ENCODE results near the gene CDK6. TPM values are rescaled to one million over a fixed set of nuclear protein-coding genes. Genes with fewer than 3 reads are reported as not detected.

Gene CDK6
- polyA plus RNA-seq, 1 experiment, result 29.2 TPM

GRCh38 chr7:92835851-92836488 lies 403 bp downstream of the CDK6 start:
- Histone ChIP-seq H3K4me3 (ENCODE audit: low read depth, low read length) (peak overlapping the region; percentile 84), H3K36me3 (ENCODE audit: control insufficient read depth, insufficient read depth, low read length) (no peaks in the 10 kb centered on the region; the same call in 1 of the 2 replicates), H3K27me3 (ENCODE audit: control insufficient read depth, insufficient read depth, low read length) (no peaks in the 10 kb centered on the region)
- TF ChIP-seq CTCF (IDR thresholded peaks at IDR 0.05; ENCODE audit: insufficient read depth, low read depth, low read length), result no peak
- no peak for DNase-seq (ENCODE audit: low read depth)
- CTCF ChIA-PET, result interaction anchor here (0.9 kb wide), 1 partner anchor 210 kb away, joined by 3 read pairs; no protein-coding TSS in a partner anchor
- POLR2A ChIA-PET, result interaction anchor here (0.5 kb wide), 1 partner anchor 203 kb away, joined by 4 read pairs; no protein-coding TSS in a partner anchor

GRCh38 chr7:92835261-92835850 lies 1.0 kb downstream of the CDK6 start:
- Histone ChIP-seq H3K36me3 (ENCODE audit: control insufficient read depth, insufficient read depth, low read length) (no peaks in the 10 kb centered on the region; the same call in 1 of the 2 replicates), H3K4me3 (ENCODE audit: low read depth, low read length) (peak overlapping the region; percentile 84), H3K27me3 (ENCODE audit: control insufficient read depth, insufficient read depth, low read length) (no peaks in the 10 kb centered on the region)
- CTCF ChIA-PET, result no interaction called here
- POLR2A ChIA-PET, result no interaction called here
- no peak for TF ChIP-seq CTCF (IDR thresholded peaks at IDR 0.05; ENCODE audit: insufficient read depth, low read depth, low read length)
- DNase-seq (ENCODE audit: low read depth), result no peak

GRCh38 chr7:92834507-92835260 lies 1.7 kb downstream of the CDK6 start:
- H3K36me3 ChIP-seq (ENCODE audit: control insufficient read depth, insufficient read depth, low read length), result no peaks in the 10 kb centered on the region; the same call in 1 of the 2 replicates
- POLR2A ChIA-PET, result no interaction called here
- H3K4me3 ChIP-seq (ENCODE audit: low read depth, low read length), result peak overlapping the region; percentile 84
- TF ChIP-seq CTCF (IDR thresholded peaks at IDR 0.05; ENCODE audit: insufficient read depth, low read depth, low read length), result no peak
- DNase-seq (ENCODE audit: low read depth), result no peak
- CTCF ChIA-PET, result interaction anchor here (0.6 to 1.0 kb wide), 3 partner anchors 200 to 219 kb away, joined by 3 read pairs; no protein-coding TSS in a partner anchor
- no peaks in the 10 kb centered on the region for H3K27me3 ChIP-seq (ENCODE audit: control insufficient read depth, insufficient read depth, low read length)

GRCh38 chr7:92833766-92834506 lies 2.4 kb downstream of the CDK6 start:
- no peak for DNase-seq (ENCODE audit: low read depth)
- Histone ChIP-seq H3K36me3 (ENCODE audit: control insufficient read depth, insufficient read depth, low read length) (no peaks in the 10 kb centered on the region; the same call in 1 of the 2 replicates), H3K4me3 (ENCODE audit: low read depth, low read length) (peak overlapping the region; percentile 84), H3K27me3 (ENCODE audit: control insufficient read depth, insufficient read depth, low read length) (no peaks in the 10 kb centered on the region)
- peak; percentile 49 for TF ChIP-seq CTCF (IDR thresholded peaks at IDR 0.05; ENCODE audit: insufficient read depth, low read depth, low read length)
- POLR2A ChIA-PET, result interaction anchor here (1.4 kb wide), 1 partner anchor 222 kb away, joined by 4 read pairs; no protein-coding TSS in a partner anchor
- CTCF ChIA-PET, result interaction anchor here (0.6 to 3.1 kb wide), 20 partner anchors 68 to 221 kb away, joined by 3 to 38 read pairs (median 4); no protein-coding TSS in a partner anchor

Data from BJ (cell line).